SKM-1 (cell line): Measurements from ENCODE around the gene KNOP1.
"Not testable (repeated sequence)": the region's sequence is repeated elsewhere in the genome, so short reads cannot be mapped to it uniquely, and the experiment has no call there.

Experiments used
- DNase-seq: peaks from one replicate; lab custom pipeline; 2025; ENCODE audit not compliant: unreplicated experiment; lab: John Stamatoyannopoulos, UW

Gene KNOP1

GRCh38 chr16:19688396-19689024 is 29.5 kb downstream of the KNOP1 start:
- DNase-seq: no peak

GRCh38 chr16:19687279-19687678 is 30.7 kb downstream of the KNOP1 start:
- DNase-seq: no peak

GRCh38 chr16:19685176-19685575 is 32.9 kb downstream of the KNOP1 start:
- DNase-seq: no peak

- no peak for DNase-seq
Observed at GRCh38 chr16:19683453-19684236, 34.4 kb downstream of the KNOP1 start.

DNA sequence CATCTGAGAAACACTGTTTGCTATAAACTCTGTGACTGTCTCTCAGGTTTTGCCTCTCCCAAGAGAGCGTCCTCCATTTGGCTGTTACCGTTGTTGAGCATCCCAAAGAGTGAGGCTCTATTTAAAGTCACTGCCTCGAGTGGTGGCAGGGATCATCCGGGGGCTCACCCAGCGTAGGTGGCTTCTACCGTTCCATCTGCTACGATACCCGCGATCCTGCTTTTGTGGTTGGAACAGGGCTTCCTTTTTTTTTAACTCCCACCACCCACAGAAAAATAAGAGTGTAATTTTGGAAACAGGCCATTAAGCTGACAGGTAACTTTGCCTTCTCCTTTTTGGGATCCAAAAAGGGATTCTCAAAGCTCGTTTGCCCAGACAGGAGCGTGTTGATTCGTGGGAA is 36.4 kb downstream of the KNOP1 start:
- DNase-seq: no peak

GRCh38 chr16:19680881-19681340 is 37.1 kb downstream of the KNOP1 start:
- DNase-seq: no peak

DNA sequence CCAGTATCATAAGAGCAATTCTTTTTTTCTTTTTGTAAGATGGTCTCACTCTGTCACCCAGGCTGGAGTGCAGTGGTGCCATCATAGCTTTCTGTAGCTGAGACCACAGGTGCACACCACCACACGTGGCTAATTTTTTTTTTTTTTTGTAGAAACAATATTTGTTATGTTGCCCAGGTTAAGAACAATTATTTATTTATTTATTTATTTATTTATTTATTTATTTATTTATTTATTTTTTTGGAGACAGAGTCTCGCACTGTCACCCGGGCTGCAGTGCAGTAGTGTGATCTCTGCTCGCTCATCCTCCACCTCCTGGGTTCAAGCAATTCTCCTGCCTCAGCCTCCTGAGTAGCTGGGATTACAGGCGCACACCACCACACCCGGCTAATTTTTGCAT is 38.7 kb downstream of the KNOP1 start:
- DNase-seq: not testable (repeated sequence)

GRCh38 chr16:19678804-19679203 is 39.2 kb downstream of the KNOP1 start:
- DNase-seq: no peak

DNA sequence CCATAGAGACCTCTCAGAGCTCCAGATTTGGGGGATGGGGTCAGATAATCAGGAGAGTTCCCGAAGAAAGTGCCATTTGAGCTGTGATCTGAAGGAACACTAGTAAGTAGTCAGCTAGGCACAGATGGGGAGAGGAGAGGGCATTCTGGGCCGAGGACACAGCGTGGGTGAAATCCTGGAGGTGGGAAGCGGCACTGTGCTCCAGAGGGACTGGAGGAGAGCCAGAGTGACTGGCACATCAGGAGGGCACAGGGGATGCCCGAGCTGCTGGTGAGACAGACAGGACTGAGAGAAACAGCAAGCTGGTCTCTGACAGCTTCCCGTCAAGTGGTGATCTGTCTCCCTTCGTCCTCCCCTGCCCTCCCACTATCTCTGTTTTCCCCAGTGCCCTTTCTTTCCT is 40.6 kb downstream of the KNOP1 start:
- no peak for DNase-seq

GRCh38 chr16:19674485-19674884 is 43.5 kb downstream of the KNOP1 start:
- no peak for DNase-seq

GRCh38 chr16:19672378-19672777 is 45.6 kb downstream of the KNOP1 start:
- no peak for DNase-seq

DNA sequence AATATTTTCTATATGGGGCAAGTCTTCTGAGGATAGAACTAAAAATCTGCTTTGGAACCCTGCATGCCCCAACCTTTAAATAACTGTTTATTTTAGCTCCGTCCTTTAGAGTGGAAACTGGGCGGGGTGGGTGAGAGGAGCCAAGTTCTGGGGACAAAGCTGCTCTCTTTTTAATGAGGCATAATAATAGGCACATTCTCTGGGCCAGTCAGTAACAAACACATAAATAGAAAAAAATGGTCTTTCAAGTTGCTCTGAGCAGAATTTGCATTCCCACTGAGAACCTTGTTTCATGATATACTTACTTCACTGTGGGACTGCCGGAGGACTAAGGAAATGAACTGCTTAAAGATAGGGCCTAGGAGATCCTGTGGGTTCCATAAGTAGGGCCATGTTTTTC is 51.5 kb downstream of the KNOP1 start:
- DNase-seq: no peak

DNA sequence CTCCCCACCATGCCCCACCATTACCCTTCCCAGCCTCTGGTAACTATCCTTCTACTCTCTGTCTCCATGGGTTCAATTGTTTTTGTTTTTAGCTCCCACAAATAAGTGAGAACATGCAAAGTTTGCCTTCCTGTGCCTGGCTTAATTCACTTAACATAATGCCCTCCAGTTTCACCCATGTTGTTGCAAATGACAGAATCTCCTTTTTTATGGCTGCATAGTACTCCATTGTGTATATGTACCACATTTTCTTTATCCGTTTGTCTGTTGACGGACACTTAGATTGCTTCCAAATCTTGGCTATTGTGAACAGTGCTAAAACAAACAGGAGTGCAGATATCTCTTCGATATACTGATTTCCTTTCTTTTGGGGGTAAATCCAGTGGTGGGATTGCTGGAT is 52.7 kb downstream of the KNOP1 start:
- DNase-seq: not testable (repeated sequence)

DNA sequence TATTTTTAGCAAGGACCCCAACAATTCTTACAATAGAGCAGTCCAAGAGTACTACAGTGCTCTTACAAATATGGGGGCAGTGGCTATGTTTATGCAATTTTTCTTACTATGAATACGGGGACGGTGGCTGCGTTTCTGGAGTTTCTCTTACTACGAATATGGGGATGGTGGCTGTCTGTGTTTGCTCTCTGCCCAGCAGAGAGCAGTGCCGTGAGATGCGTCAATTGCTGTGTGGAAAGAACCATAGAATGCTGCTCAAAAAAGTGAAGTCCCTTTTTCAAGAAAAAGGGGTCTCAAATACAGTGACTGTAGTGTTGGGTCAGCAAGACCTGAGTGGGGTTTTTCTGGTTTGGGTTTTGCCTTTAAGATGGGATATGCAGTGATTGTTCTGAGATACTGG is 53.9 kb downstream of the KNOP1 start:
- no peak for DNase-seq

DNA sequence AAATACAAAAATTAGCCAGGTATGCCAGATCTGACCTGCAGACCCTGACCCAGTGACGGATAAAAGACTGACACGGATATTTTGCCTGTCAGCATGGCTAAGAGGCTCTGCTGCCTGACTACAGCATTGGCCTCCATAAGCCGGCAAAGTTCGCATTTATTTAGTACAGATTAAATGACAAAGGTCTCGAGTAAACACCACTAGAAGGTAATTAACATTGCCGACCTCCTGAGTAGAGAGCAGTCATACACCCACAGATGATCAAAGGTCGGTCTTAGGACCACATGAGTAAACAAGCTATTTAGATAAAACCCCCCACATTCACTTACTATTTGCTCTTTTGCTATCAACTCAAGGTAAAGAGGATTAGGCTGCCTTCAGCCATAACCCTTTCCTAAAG is 55.7 kb downstream of the KNOP1 start:
- DNase-seq: no peak

GRCh38 chr16:19660432-19660831 is 57.6 kb downstream of the KNOP1 start:
- no peak for DNase-seq

GRCh38 chr16:19659554-19659953 is 58.5 kb downstream of the KNOP1 start:
- DNase-seq: no peak

- no peak for DNase-seq
Observed at GRCh38 chr16:19657831-19658230, 60.2 kb downstream of the KNOP1 start.

- DNase-seq: no peak
Observed at GRCh38 chr16:19655242-19655777, 62.7 kb downstream of the KNOP1 start.

DNA sequence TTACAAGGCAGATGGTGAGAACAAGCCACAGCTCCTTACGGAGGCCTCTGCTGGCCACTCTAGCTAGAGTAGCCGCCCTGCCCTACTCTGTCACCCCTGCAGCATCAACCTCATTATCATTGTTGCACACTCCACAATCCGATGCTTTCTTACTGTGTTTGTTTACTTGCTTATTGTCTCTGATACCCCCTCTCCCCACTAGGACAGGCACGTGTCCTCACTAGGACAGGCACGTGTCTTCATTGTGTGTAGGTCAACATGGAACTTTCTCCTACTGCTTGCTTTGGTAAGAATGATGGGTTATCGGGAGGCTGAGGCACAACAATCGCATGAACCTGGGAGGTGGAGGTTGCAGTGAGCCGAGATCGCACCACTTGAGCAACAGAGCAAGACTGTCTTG is 63.9 kb downstream of the KNOP1 start:
- no peak for DNase-seq
